ENCODE data around the gene FAM219B. TPM values are rescaled to one million over a fixed set of nuclear protein-coding genes. Genes with fewer than 3 reads are reported as not detected.
"Not testable (repeated sequence)": the region's sequence is repeated elsewhere in the genome, so short reads cannot be mapped to it uniquely, and the experiment has no call there.

FAM219B gene
- total and polyA plus RNA-seq, 2 donors (not counting 1 experiment from before 2014, with no cell fraction given): 80.2 to 109 TPM

DNA sequence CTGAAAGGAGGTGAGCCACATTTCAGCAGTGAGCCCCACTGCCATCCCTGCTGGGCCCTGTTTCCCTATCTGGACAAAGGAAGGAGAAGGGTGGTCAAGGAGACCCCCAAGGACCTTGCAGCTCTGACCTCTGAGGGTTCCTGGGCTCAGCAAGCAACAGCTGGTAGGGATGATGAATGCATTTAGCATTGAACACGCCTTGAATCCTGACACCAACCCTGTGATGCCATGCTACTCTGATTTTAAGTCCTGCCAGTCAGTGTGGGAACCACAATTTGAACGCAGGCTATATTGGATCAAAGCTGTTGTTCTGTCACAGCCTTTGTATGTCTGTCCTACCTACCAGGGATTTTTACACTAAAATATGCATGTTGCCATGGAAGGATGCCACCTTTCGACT, 10.3 kb downstream of the FAM219B start:
- peaks cover 0 to 31% of the 10 kb centered on the region in 2 experiments for H3K36me3 ChIP-seq (replicated peaks in 1 of 2; ENCODE audit: control extremely low read depth in 1 of 2, control insufficient read depth in 1 of 2, extremely low read depth in 1 of 2, insufficient read depth in 2 of 2, low read length in 1 of 2)
- no peaks in the 10 kb centered on the region for H3K79me2 ChIP-seq (ENCODE audit: control insufficient read depth, insufficient read depth, low read length)
- POLR2A ChIA-PET: no interaction called here

DNA sequence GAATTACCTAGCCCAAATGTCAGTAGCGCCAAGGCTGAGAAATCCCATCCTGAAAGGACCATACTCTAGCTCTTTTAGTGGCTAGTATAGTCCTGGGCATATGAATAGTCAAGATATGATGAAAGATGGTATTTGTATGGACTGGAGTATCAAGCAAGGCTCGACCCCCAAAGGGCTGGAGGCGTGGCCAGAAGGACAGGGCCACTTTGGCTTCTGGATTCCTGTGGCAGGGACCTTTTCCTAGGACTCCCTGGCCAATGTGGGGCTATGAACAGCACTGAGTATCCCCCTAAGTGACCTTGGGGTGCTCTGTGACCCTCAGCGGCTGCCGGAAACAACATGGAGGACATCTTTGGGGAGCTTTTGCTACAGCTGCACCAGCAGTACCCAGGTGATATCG, 10.8 kb downstream of the FAM219B start:
- DNase-seq: no peak
- Histone ChIP-seq H3K4me2 (replicated peaks; ENCODE audit: low read depth, low read length, poor library complexity, severe bottlenecking) (no peak overlapping the region), H3K9me3 (ENCODE audit: control extremely low read depth in 1 of 3, control insufficient read depth in 2 of 3, insufficient read depth in 1 of 3, low read length in 2 of 3) (no peaks in the 10 kb centered on the region), H3K27ac (ENCODE audit: low read length in 2 of 2) (no peak overlapping the region), H3K36me3 (replicated peaks in 1 of 2; ENCODE audit: control extremely low read depth in 1 of 2, control insufficient read depth in 1 of 2, extremely low read depth in 1 of 2, insufficient read depth in 2 of 2, low read length in 1 of 2) (peaks cover 0 to 26% of the 10 kb centered on the region in 2 experiments), H3K4me1 (ENCODE audit: control insufficient read depth in 2 of 2, insufficient read depth in 2 of 2, low read length in 2 of 2) (peaks cover 13 to 20% of the 10 kb centered on the region in 2 donors), H3K79me2 (ENCODE audit: control insufficient read depth, insufficient read depth, low read length) (no peaks in the 10 kb centered on the region), H2AFZ (ENCODE audit: insufficient read depth, low read depth, low read length, poor library complexity, severe bottlenecking) (no peak overlapping the region), H3K4me3 (ENCODE audit: control extremely low read depth in 1 of 5, extremely low read depth in 1 of 5, insufficient read depth in 1 of 5, low read depth in 2 of 5, low read length in 4 of 5) (no peak overlapping the region), H3K9ac (ENCODE audit: low read length) (no peak overlapping the region), H3K27me3 (replicated peaks in 1 of 4; ENCODE audit: control extremely low read depth in 1 of 4, control insufficient read depth in 3 of 4, insufficient read depth in 4 of 4, low read length in 3 of 4) (no peaks in the 10 kb centered on the region), H4K20me1 (ENCODE audit: control insufficient read depth, insufficient read depth, low read length, poor library complexity, severe bottlenecking) (no peaks in the 10 kb centered on the region)
- WGBS (ENCODE audit: insufficient coverage): 96% methylated on average over 5 of the region's 6 CpGs
- POLR2A ChIA-PET: interaction anchor here (1.8 kb wide), 1 partner anchor 10 kb away, joined by 5 read pairs; no protein-coding TSS in a partner anchor
- TF ChIP-seq, protein P1, sequence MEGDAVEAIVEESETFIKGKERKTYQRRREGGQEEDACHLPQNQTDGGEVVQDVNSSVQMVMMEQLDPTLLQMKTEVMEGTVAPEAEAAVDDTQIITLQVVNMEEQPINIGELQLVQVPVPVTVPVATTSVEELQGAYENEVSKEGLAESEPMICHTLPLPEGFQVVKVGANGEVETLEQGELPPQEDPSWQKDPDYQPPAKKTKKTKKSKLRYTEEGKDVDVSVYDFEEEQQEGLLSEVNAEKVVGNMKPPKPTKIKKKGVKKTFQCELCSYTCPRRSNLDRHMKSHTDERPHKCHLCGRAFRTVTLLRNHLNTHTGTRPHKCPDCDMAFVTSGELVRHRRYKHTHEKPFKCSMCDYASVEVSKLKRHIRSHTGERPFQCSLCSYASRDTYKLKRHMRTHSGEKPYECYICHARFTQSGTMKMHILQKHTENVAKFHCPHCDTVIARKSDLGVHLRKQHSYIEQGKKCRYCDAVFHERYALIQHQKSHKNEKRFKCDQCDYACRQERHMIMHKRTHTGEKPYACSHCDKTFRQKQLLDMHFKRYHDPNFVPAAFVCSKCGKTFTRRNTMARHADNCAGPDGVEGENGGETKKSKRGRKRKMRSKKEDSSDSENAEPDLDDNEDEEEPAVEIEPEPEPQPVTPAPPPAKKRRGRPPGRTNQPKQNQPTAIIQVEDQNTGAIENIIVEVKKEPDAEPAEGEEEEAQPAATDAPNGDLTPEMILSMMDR (IDR thresholded peaks at IDR 0.05): no peak
- no peak for TF ChIP-seq EZH2 (IDR thresholded peaks at IDR 0.05; ENCODE audit: borderline replicate concordance, insufficient read depth, low read depth, low read length, poor library complexity, severe bottlenecking)
- Mint-ChIP-seq H3K27ac (no peak overlapping the region), H3K27me3 (no peaks in the 10 kb centered on the region), H3K4me3 (no peak overlapping the region), H3K9me3 (ENCODE audit: insufficient read depth) (no peaks in the 10 kb centered on the region), H3K4me1 (peaks cover 24% of the 10 kb centered on the region)
- intact Hi-C loops (cut with micrococcal nuclease): no loop called here
- CTCF ChIA-PET: interaction anchor here (0.7 to 1.4 kb wide), 2 partner anchors 10 to 751 kb away, joined by 4 to 5 read pairs; partner anchors contain the start of gene FAM219B
- ATAC-seq (ENCODE audit: low read depth): no peak

More for the DNA sequence above, 10.3 kb downstream of the FAM219B start:
- Histone ChIP-seq H3K4me3 (ENCODE audit: control extremely low read depth in 1 of 5, extremely low read depth in 1 of 5, insufficient read depth in 1 of 5, low read depth in 2 of 5, low read length in 4 of 5) (no peak overlapping the region), H3K27me3 (replicated peaks in 1 of 4; ENCODE audit: control extremely low read depth in 1 of 4, control insufficient read depth in 3 of 4, insufficient read depth in 4 of 4, low read length in 3 of 4) (no peaks in the 10 kb centered on the region), H3K9me3 (ENCODE audit: control extremely low read depth in 1 of 3, control insufficient read depth in 2 of 3, insufficient read depth in 1 of 3, low read length in 2 of 3) (no peaks in the 10 kb centered on the region), H3K4me2 (replicated peaks; ENCODE audit: low read depth, low read length, poor library complexity, severe bottlenecking) (no peak overlapping the region), H3K4me1 (ENCODE audit: control insufficient read depth in 2 of 2, insufficient read depth in 2 of 2, low read length in 2 of 2) (peaks cover 14 to 24% of the 10 kb centered on the region in 2 donors), H4K20me1 (ENCODE audit: control insufficient read depth, insufficient read depth, low read length, poor library complexity, severe bottlenecking) (peaks cover 3% of the 10 kb centered on the region), H3K9ac (ENCODE audit: low read length) (no peak overlapping the region), H3K27ac (ENCODE audit: low read length in 2 of 2) (no peak overlapping the region), H2AFZ (ENCODE audit: insufficient read depth, low read depth, low read length, poor library complexity, severe bottlenecking) (no peak overlapping the region)
- no peaks in the 10 kb centered on the region for H3K9me3 Mint-ChIP-seq (ENCODE audit: insufficient read depth)
- no peak overlapping the region for H3K27ac Mint-ChIP-seq
- CTCF ChIA-PET: interaction anchor here (1.2 kb wide), 1 partner anchor 260 kb away, joined by 4 read pairs; no protein-coding TSS in a partner anchor
- intact Hi-C loops (cut with micrococcal nuclease): no loop called here
- H3K4me3 Mint-ChIP-seq: no peak overlapping the region
- H3K4me1 Mint-ChIP-seq: peaks cover 22% of the 10 kb centered on the region
- ATAC-seq (ENCODE audit: low read depth) (no peak), DNase-seq (no peak)
- H3K27me3 Mint-ChIP-seq: no peaks in the 10 kb centered on the region
- TF ChIP-seq EZH2 (IDR thresholded peaks at IDR 0.05; ENCODE audit: borderline replicate concordance, insufficient read depth, low read depth, low read length, poor library complexity, severe bottlenecking): no peak
- TF ChIP-seq, protein P1 (IDR thresholded peaks at IDR 0.05): no peak
- 95% methylated on average over 2 of the region's 3 CpGs for WGBS (ENCODE audit: insufficient coverage)

DNA sequence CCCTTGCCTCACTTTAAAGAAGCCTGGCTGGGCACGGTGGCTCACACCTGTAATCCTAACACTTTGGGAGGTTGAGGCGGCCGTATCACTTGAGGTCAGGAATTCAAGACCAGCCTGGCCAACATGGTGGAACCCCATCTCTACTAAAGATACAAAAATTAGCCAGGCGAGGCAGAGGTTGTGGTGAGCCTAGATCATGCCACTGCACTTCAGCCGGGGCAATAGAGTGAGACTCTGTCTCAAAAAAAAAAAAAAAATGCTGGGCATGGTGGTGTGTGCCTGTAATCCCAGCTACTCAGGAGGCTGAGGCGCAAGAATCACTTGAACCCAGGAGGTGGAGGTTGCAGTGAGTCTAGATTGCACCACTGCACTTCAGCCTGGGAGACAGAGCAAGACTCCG, 12.3 kb downstream of the FAM219B start:
- WGBS (ENCODE audit: insufficient coverage): 100% methylated on average over 3 of the region's 7 CpGs
- peaks cover 35% of the 10 kb centered on the region for H3K4me1 Mint-ChIP-seq
- peaks cover 0 to 15% of the 10 kb centered on the region in 2 experiments for H3K36me3 ChIP-seq (replicated peaks in 1 of 2; ENCODE audit: control extremely low read depth in 1 of 2, control insufficient read depth in 1 of 2, extremely low read depth in 1 of 2, insufficient read depth in 2 of 2, low read length in 1 of 2)
- not testable (repeated sequence) for ATAC-seq (ENCODE audit: low read depth); H3K27ac ChIP-seq (ENCODE audit: low read length in 2 of 2); H3K9me3 Mint-ChIP-seq (ENCODE audit: insufficient read depth); H3K9ac ChIP-seq (ENCODE audit: low read length); H3K4me2 ChIP-seq (replicated peaks; ENCODE audit: low read depth, low read length, poor library complexity, severe bottlenecking); H3K27me3 Mint-ChIP-seq; H3K27me3 ChIP-seq (replicated peaks in 1 of 4; ENCODE audit: control extremely low read depth in 1 of 4, control insufficient read depth in 3 of 4, insufficient read depth in 4 of 4, low read length in 3 of 4); H4K20me1 ChIP-seq (ENCODE audit: control insufficient read depth, insufficient read depth, low read length, poor library complexity, severe bottlenecking); H3K4me3 ChIP-seq (ENCODE audit: control extremely low read depth in 1 of 5, extremely low read depth in 1 of 5, insufficient read depth in 1 of 5, low read depth in 2 of 5, low read length in 4 of 5); H3K9me3 ChIP-seq (ENCODE audit: control extremely low read depth in 1 of 3, control insufficient read depth in 2 of 3, insufficient read depth in 1 of 3, low read length in 2 of 3); H3K27ac Mint-ChIP-seq; DNase-seq; H2AFZ ChIP-seq (ENCODE audit: insufficient read depth, low read depth, low read length, poor library complexity, severe bottlenecking); H3K4me3 Mint-ChIP-seq
- ChIA-PET POLR2A (interaction anchor here (1.8 kb wide), 1 partner anchor 11 kb away, joined by 5 read pairs; no protein-coding TSS in a partner anchor), CTCF (interaction anchor here (0.7 to 1.4 kb wide), 5 partner anchors 11 to 690 kb away, joined by 3 to 5 read pairs (median 5); partner anchors contain the start of gene FAM219B)
- H3K4me1 ChIP-seq (ENCODE audit: control insufficient read depth in 2 of 2, insufficient read depth in 2 of 2, low read length in 2 of 2): peaks cover 22 to 32% of the 10 kb centered on the region in 2 donors
- intact Hi-C loops (cut with micrococcal nuclease): loop anchor here (5.0 kb wide), 1 partner anchor 43 kb away; the partner anchor contains the start of gene COX5A
- peaks cover 13% of the 10 kb centered on the region for H3K79me2 ChIP-seq (ENCODE audit: control insufficient read depth, insufficient read depth, low read length)

All from B cell (primary cell).